Measurements from ENCODE around the gene ALDH3B1. TPM values are rescaled to one million over a fixed set of nuclear protein-coding genes. Genes with fewer than 3 reads are reported as not detected.

Gene ALDH3B1
- total RNA-seq, 4 donors from 2014 or later, result 3.0 to 6.6 (median 3.5) TPM

GRCh38 chr11:68052137-68052873 lies 42.2 kb downstream of the ALDH3B1 start:
- TF ChIP-seq POLR2A (IDR thresholded peaks at IDR 0.05) (no peak), CTCF (IDR thresholded peaks at IDR 0.05) (no peak)
- H3K4me3 ChIP-seq (replicated peaks in 1 of 3), result no peak overlapping the region
- intact Hi-C loops (cut with DNase I), result no loop called here
- H3K9me3 ChIP-seq, result no peaks in the 10 kb centered on the region
- H3K27me3 ChIP-seq, result no peaks in the 10 kb centered on the region
- WGBS, 2 donors, result 90 to 92% methylated on average over 15 of the region's 15 CpGs
- H3K27ac ChIP-seq, result no peak overlapping the region
- H3K36me3 ChIP-seq, result peaks cover 13% of the 10 kb centered on the region in 2 donors
- H3K4me1 ChIP-seq, result peaks cover 7 to 17% of the 10 kb centered on the region in 2 donors
- DNase-seq, result no peak

GRCh38 chr11:68053117-68053516 lies 43.0 kb downstream of the ALDH3B1 start:
- Histone ChIP-seq H3K4me1 (peaks cover 7 to 17% of the 10 kb centered on the region in 2 donors), H3K27me3 (no peaks in the 10 kb centered on the region), H3K9me3 (no peaks in the 10 kb centered on the region), H3K27ac (no peak overlapping the region), H3K36me3 (peaks cover 14 to 17% of the 10 kb centered on the region in 2 donors), H3K4me3 (replicated peaks in 1 of 3) (no peak overlapping the region)
- 78 to 80% methylated on average over 4 to 6 of the region's 9 CpGs for WGBS, 2 donors
- intact Hi-C loops (cut with DNase I), result no loop called here
- TF ChIP-seq CTCF (IDR thresholded peaks at IDR 0.05) (no peak), POLR2A (IDR thresholded peaks at IDR 0.05) (no peak)
- no peak for DNase-seq

- no peaks in the 10 kb centered on the region for H3K27me3 ChIP-seq
- H3K4me3 ChIP-seq (replicated peaks in 1 of 3), result no peak overlapping the region
- DNase-seq, result no peak
- H3K36me3 ChIP-seq, result peaks cover 12 to 20% of the 10 kb centered on the region in 2 donors
- TF ChIP-seq POLR2A (IDR thresholded peaks at IDR 0.05), result no peak
- no peak for TF ChIP-seq CTCF (IDR thresholded peaks at IDR 0.05)
- intact Hi-C loops (cut with DNase I), result no loop called here
- no peak overlapping the region for H3K27ac ChIP-seq
- peaks cover 7 to 17% of the 10 kb centered on the region in 2 donors for H3K4me1 ChIP-seq
- 89 to 95% methylated on average over 9 to 11 of the region's 11 CpGs for WGBS, 2 donors
- H3K9me3 ChIP-seq, result no peaks in the 10 kb centered on the region
Measured at GRCh38 chr11:68053981-68054812, 44.1 kb downstream of the ALDH3B1 start.

GRCh38 chr11:68056317-68057285 lies 46.5 kb downstream of the ALDH3B1 start:
- DNase-seq, result no peak
- TF ChIP-seq POLR2A (IDR thresholded peaks at IDR 0.05) (no peak), CTCF (IDR thresholded peaks at IDR 0.05) (no peak)
- Histone ChIP-seq H3K27ac (no peak overlapping the region), H3K36me3 (peaks cover 19 to 26% of the 10 kb centered on the region in 2 donors), H3K4me1 (peaks cover under 1 to 3% of the 10 kb centered on the region in 2 donors), H3K27me3 (no peaks in the 10 kb centered on the region), H3K4me3 (replicated peaks in 1 of 3) (no peak overlapping the region), H3K9me3 (no peaks in the 10 kb centered on the region)
- intact Hi-C loops (cut with DNase I), result no loop called here
- 93 to 95% methylated on average over 12 of the region's 12 CpGs for WGBS, 2 donors
